RWPE1 (cell line): ENCODE data around the gene CCDC85B.

Experiments used
- CTCF ChIA-PET: fragments of 350-600 bp; sonication (Branson Sonifier 250); formaldehyde crosslinking; extraction: SDS; loops from one replicate; lab custom pipeline; 2021; lab: Yijun Ruan, JAX
- POLR2A ChIA-PET: fragments of 400-600 bp; formaldehyde crosslinking; extraction: SDS; loops from one replicate; lab custom pipeline; 2020; ENCODE audit warnings: antibody characterized with exemption; ENCODE audit not compliant: low non-redundant PET; lab: Yijun Ruan, JAX
- DNase-seq: peaks from one replicate; pipeline ENCODE4 v3.0.0; 2012; ENCODE audit warnings: low spot score
- H3K27ac ChIP-seq: fragments of 450-650 bp; 2 replicates; pipeline ENCODE4 v1.5.1; 2017
- CTCF ChIP-seq: fragments of 450-650 bp; conservative IDR thresholded peaks from 2 replicates; pipeline ENCODE4 v1.5.1; 2017; ENCODE audit warnings: low read depth, mild to moderate bottlenecking

CCDC85B gene

GRCh38 chr11:65884716-65885092, 5.8 kb upstream of the CCDC85B start:
- CTCF ChIA-PET, result interaction anchor here (0.5 to 1.9 kb wide), 28 partner anchors 9 to 723 kb away, joined by 3 to 15 read pairs (median 4); partner anchors contain the start of genes CCDC87, KAT5 and MUS81
- peak; percentile 79 for DNase-seq

GRCh38 chr11:65885231-65885630, 5.2 kb upstream of the CCDC85B start:
- DNase-seq, result no peak
- H3K27ac ChIP-seq, result peak overlapping the region; percentile 30
- POLR2A ChIA-PET, result interaction anchor here (0.6 to 1.0 kb wide), 3 partner anchors 8 to 198 kb away, joined by 3 to 8 read pairs (median 3); no protein-coding TSS in a partner anchor
- TF ChIP-seq CTCF, result no peak
- CTCF ChIA-PET, result interaction anchor here (0.5 to 1.9 kb wide), 24 partner anchors 9 to 258 kb away, joined by 3 to 15 read pairs (median 5); partner anchors contain the start of genes KAT5 and MUS81

More at GRCh38 chr11:65884716-65885092, 5.8 kb upstream of the CCDC85B start:
- H3K27ac ChIP-seq, result peak overlapping the region; percentile 30; the same call in 1 of the 2 replicates
- TF ChIP-seq CTCF, result peak; percentile 96
- POLR2A ChIA-PET, result interaction anchor here (0.6 to 1.0 kb wide), 3 partner anchors 8 to 198 kb away, joined by 3 to 8 read pairs (median 3); no protein-coding TSS in a partner anchor

DNA sequence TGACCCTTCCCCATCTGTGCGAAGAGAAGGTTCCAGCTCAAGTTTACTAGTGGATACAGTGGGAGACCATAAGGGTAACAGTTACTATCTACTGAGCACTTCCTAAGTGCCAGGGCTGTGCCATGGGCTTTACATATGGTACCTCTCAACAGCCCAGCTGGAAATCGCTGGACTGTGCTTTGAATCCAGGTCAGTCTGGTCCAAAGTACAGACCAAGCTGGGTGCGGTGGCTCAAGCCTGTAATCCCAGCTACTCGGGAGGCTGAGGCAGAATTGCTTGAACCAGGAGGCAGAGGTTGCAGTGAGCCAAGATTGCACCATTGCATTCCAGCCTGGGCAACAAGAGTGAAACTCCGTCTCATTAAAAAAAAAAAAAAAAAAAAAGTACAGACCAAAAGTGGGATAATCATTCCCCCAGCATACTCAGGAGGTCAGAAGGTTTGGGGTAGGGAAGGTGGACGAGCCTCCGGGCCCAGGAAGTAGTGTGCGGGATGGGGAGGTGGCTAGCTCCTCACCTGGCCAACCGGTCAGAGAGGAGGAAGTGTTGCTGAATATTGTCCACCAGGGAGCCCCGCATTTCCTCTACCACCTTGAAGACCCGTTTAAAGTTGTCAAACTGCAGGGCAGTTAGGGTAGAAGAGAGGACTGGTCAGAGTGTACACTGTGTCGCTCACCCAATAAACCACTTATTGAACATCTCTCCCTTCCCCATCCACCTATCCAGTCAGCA, 4.5 kb upstream of the CCDC85B start:
- POLR2A ChIA-PET, result interaction anchor here (0.7 kb wide), 1 partner anchor 23 kb away, joined by 8 read pairs; no protein-coding TSS in a partner anchor
- no peak for DNase-seq
- CTCF ChIA-PET, result interaction anchor here (0.6 to 1.8 kb wide), 5 partner anchors 35 to 227 kb away, joined by 3 to 10 read pairs (median 5); partner anchors contain the start of gene KAT5
- peak overlapping the region; percentile 30 for H3K27ac ChIP-seq
- no peak for TF ChIP-seq CTCF

DNA sequence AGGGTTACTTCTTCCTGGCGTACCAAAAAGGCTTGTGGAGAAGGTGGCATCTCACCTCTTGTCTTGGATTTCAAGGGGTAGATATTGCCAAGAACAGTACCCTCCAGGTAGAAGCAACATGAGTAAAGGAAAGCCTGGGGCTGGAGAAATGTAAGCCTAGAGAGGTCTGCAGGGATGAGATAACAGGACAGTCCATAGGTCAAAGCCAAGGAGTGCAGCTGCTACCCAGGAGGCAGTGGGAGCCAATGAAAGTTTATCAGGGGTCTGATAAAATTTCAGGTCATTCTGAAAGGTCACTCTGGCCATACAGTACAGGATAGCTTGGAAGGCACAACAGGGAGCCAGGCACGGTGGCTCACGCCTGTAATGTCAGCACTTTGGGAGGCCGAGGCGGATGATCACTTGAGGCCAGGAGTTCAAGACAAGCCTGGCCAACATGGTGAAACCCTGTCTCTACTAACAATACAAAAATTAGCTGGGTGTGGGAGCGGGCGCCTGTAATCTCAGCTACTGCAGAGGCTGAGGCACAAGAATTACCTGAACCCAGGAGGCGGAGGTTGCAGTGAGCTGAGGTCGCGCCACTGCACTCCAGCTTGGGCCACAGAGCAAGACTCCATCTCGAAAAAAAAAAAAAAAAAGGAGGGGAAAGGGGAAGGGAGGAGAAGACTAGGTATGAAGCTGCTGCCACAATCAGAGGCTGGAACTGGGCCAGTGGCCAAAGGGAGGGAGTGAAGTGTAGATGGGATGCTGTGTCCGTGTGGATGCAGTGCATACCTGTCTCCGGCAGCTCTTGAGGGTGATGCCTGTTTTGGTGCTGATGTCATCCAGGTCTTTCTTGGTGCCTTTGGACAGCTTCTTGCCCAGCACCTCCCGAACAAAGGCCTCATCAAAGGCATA, 3.4 kb upstream of the CCDC85B start:
- POLR2A ChIA-PET, result interaction anchor here (0.7 to 1.5 kb wide), 2 partner anchors 26 to 167 kb away, joined by 3 to 4 read pairs; no protein-coding TSS in a partner anchor
- CTCF ChIA-PET, result interaction anchor here (0.6 to 1.9 kb wide), 6 partner anchors 12 to 175 kb away, joined by 3 to 14 read pairs (median 6); partner anchors contain the start of gene KAT5
- DNase-seq, result no peak
- no peak for TF ChIP-seq CTCF
- H3K27ac ChIP-seq, result peak overlapping the region; percentile 95

- POLR2A ChIA-PET, result interaction anchor here (0.6 to 1.8 kb wide), 11 partner anchors 11 to 1546 kb away, joined by 3 to 14 read pairs (median 4); partner anchors contain the start of gene FOSL1
- CTCF ChIA-PET, result interaction anchor here (0.6 to 1.9 kb wide), 12 partner anchors 9 to 348 kb away, joined by 3 to 14 read pairs (median 4); partner anchors contain the start of genes C11orf68 and KAT5
- DNase-seq, result no peak
- no peak for TF ChIP-seq CTCF
- H3K27ac ChIP-seq, result peak overlapping the region; percentile 95
Measured at GRCh38 chr11:65887723-65888162, 2.7 kb upstream of the CCDC85B start.
